ENCODE data around the gene SLC35E2B.
A peak's percentile ranks its signal among the peaks of the same experiment; 100 is the strongest.

The SLC35E2B gene

GRCh38 chr1:1631782-1632420 lies 60.7 kb downstream of the SLC35E2B start, which contains the start of gene MMP23B:
Gene MMP23B, plus strand, starts transcription at chr1:1632173. Its CDS starts 46 bp downstream, at chr1:1632219.
- no peak for DNase-seq (ENCODE audit: low read depth)
- H3K4me3 ChIP-seq (ENCODE audit: low read depth, low read length) = no peak within 1 kb of the TSS
- TF ChIP-seq CTCF (conservative IDR thresholded peaks at IDR 0.05; ENCODE audit: low read depth, low read length) = no peak

- no peak for TF ChIP-seq CTCF (conservative IDR thresholded peaks at IDR 0.05; ENCODE audit: low read depth, low read length)
- H3K4me3 ChIP-seq (ENCODE audit: low read depth, low read length) = no peak overlapping the region
- DNase-seq (ENCODE audit: low read depth) = peak; percentile 35
These were observed 61.4 kb downstream of the SLC35E2B start for GRCh38 chr1:1630965-1631781.

GRCh38 chr1:1630191-1630964 lies 62.2 kb downstream of the SLC35E2B start:
- TF ChIP-seq CTCF (conservative IDR thresholded peaks at IDR 0.05; ENCODE audit: low read depth, low read length) = no peak

GRCh38 chr1:1629430-1630190 lies 63.0 kb downstream of the SLC35E2B start:
- no peak for DNase-seq (ENCODE audit: low read depth)
- TF ChIP-seq CTCF (conservative IDR thresholded peaks at IDR 0.05; ENCODE audit: low read depth, low read length) = no peak
- no peak overlapping the region for H3K4me3 ChIP-seq (ENCODE audit: low read depth, low read length)

More at GRCh38 chr1:1630191-1630964, 62.2 kb downstream of the SLC35E2B start:
- DNase-seq (ENCODE audit: low read depth) = peak; percentile 83
- no peak overlapping the region for H3K4me3 ChIP-seq (ENCODE audit: low read depth, low read length)

- no peak for DNase-seq (ENCODE audit: low read depth)
- no peak overlapping the region for H3K4me3 ChIP-seq (ENCODE audit: low read depth, low read length)
- TF ChIP-seq CTCF (conservative IDR thresholded peaks at IDR 0.05; ENCODE audit: low read depth, low read length) = no peak
These were observed 63.7 kb downstream of the SLC35E2B start for GRCh38 chr1:1628754-1629429.

All from choroid plexus epithelial cell (primary cell).